Colonic mucosa (tissue), 4 donors: ENCODE measurements around the gene MRTO4. TPM values are rescaled to one million over a fixed set of nuclear protein-coding genes. Genes with fewer than 3 reads are reported as not detected.
"Not testable (repeated sequence)": the region's sequence is repeated elsewhere in the genome, so short reads cannot be mapped to it uniquely, and the experiment has no call there.

Experiments
- DNase-seq: peaks from one replicate; pipeline ENCODE4 v3.0.0-alpha.2; 2020
- H3K27ac ChIP-seq: fragments of 200-600 bp; one replicate; pipeline ENCODE4 v1.8.0; 2021
- H3K27me3 ChIP-seq: fragments of 200-600 bp; one replicate; pipeline ENCODE4 v1.8.0; 2021
- H3K36me3 ChIP-seq: fragments of 200-600 bp; one replicate; pipeline ENCODE4 v1.8.0; 2021
- H3K4me1 ChIP-seq: fragments of 200-600 bp; one replicate; pipeline ENCODE4 v1.8.0; 2021; ENCODE audit warnings: mild to moderate bottlenecking
- H3K4me3 ChIP-seq: fragments of 200-600 bp; one replicate; pipeline ENCODE4 v1.8.0; 2021
- H3K9ac ChIP-seq, 2 donors: one replicate each; pipeline ENCODE4 v1.7.0; 2013; ENCODE audit warnings: control low read depth in 2 of 2, low read depth in 2 of 2, low read length in 2 of 2
- H3K9me3 ChIP-seq: fragments of 200-600 bp; one replicate; pipeline ENCODE4 v1.8.0; 2021
- intact Hi-C: fragments of 100-400 bp; cut with DNase I; formaldehyde crosslinking; loops from one replicate; pipeline ENCODE4 v1.14.1; 2022
- total RNA-seq, 2 donors: library from RNA; stranded (reverse); fragmentation: NEBNext Ultra II Directional in 1 of 2; extraction: Animal tissue kit (Norgen Biotek cat#: 25700) in 1 of 2; gene quantifications; one replicate each; pipeline ENCODE4 v1.2.1, GENCODE V29; 2021
- TF ChIP-seq, protein P1 (sequence below): fragments of 200-600 bp; IDR thresholded peaks from one replicate; pipeline ENCODE4 v1.8.0; 2022; ENCODE audit warnings: antibody characterized with exemption, mild to moderate bottlenecking
- donor health status: healthy.
- donor health status: DM: no; HTN: no; CAD: no.
- donor health status: DM: no; HTN: no; CAD: no.

MRTO4 gene
- total RNA-seq, 2 donors from 2014 or later, result 12.7 to 46.0 TPM

DNA sequence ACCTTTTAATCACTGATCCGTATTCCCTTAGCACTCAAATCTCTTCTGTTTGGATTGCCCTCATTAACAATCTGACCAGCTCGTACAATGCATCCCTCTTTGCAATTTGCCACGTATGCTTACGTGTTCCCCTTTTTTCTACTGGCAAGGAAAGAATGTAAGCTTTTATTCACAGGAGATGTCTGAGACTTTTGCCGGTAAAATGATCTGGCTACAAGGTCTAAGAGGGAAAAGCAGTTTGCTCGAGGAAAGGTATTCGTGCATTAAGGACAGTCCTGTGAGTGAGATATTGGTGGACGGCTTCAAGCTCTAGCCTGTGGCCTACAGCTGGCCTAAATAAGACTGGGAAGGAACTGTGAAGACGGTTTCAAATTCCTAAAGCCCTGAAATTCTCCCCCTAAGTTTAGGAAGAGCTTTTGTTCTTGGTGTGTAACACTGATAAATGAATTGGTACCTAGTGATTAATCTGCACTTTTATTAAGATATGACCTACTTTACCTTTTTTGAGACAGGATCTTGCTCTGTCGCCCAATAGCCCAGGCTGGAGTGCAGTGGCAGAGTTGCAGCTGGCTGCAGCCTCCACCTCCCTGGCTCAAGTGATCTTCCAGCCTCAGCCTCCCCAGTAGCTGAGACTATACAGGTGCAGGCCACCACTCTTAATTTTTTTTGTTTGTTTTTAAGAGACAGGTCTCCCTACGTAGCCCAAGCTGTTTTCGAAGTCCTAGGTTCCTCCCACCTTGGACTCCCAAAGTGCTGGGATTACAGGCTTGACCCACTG, 40.6 kb upstream of the MRTO4 start:
- Histone ChIP-seq H3K27me3 (no peaks in the 10 kb centered on the region), H3K4me3 (peak overlapping the region; percentile 97), H3K4me1 (peaks cover 17% of the 10 kb centered on the region), H3K36me3 (no peaks in the 10 kb centered on the region), H3K9me3 (no peaks in the 10 kb centered on the region), H3K27ac (peak overlapping the region; percentile 91), H3K9ac (peak overlapping the region; percentile 74 to 96)
- TF ChIP-seq, protein P1, sequence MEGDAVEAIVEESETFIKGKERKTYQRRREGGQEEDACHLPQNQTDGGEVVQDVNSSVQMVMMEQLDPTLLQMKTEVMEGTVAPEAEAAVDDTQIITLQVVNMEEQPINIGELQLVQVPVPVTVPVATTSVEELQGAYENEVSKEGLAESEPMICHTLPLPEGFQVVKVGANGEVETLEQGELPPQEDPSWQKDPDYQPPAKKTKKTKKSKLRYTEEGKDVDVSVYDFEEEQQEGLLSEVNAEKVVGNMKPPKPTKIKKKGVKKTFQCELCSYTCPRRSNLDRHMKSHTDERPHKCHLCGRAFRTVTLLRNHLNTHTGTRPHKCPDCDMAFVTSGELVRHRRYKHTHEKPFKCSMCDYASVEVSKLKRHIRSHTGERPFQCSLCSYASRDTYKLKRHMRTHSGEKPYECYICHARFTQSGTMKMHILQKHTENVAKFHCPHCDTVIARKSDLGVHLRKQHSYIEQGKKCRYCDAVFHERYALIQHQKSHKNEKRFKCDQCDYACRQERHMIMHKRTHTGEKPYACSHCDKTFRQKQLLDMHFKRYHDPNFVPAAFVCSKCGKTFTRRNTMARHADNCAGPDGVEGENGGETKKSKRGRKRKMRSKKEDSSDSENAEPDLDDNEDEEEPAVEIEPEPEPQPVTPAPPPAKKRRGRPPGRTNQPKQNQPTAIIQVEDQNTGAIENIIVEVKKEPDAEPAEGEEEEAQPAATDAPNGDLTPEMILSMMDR, result no peak
- DNase-seq, result no peak
- intact Hi-C loops, result no loop called here

DNA sequence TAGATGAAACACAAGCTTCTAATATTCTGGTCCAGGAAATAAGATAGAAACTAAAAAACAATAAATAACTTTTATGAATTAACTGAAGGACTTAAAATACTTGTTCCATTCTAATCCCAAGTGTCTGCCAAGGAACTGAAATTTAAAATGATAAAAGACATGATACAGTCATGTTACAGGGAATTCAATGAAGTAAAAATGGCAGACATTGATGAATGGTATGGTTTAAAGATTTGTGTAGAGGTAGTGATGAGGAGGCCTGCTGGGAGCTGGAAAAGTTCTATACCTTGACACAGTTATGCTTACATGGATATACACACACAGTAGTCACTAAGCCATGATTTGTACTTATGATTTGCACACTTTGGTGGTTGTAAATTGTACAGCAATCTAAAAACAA, 39.4 kb upstream of the MRTO4 start:
- Histone ChIP-seq H3K27ac (no peak overlapping the region), H3K4me3 (no peak overlapping the region), H3K27me3 (no peaks in the 10 kb centered on the region), H3K9me3 (no peaks in the 10 kb centered on the region), H3K4me1 (peaks cover 11% of the 10 kb centered on the region), H3K9ac (no peak overlapping the region), H3K36me3 (no peaks in the 10 kb centered on the region)
- TF ChIP-seq, protein P1, result no peak
- no peak for DNase-seq
- intact Hi-C loops, result no loop called here

DNA sequence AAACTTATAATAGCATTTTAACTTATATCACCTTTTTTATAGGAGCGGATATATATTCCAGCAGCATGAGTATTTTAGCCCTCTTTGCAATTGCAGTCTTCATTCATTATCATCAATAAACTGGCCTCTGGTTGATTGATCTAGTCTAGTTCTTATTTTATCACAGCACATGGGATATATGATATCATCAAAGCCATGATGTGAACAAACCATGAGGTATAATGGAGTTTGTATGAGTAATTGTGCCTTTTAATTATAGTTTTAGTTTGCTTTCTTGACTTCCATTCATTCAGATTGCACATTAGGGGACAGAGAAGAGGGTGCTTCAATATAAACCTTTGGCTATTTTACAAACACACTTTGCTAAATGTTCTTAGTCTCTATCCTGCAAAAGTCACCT, 38.0 kb upstream of the MRTO4 start:
- Histone ChIP-seq H3K36me3 (no peaks in the 10 kb centered on the region), H3K4me1 (peaks cover 5% of the 10 kb centered on the region), H3K27me3 (no peaks in the 10 kb centered on the region), H3K27ac (no peak overlapping the region), H3K9ac (no peak overlapping the region), H3K4me3 (no peak overlapping the region), H3K9me3 (no peaks in the 10 kb centered on the region)
- intact Hi-C loops, result no loop called here
- TF ChIP-seq, protein P1, result no peak
- no peak for DNase-seq

DNA sequence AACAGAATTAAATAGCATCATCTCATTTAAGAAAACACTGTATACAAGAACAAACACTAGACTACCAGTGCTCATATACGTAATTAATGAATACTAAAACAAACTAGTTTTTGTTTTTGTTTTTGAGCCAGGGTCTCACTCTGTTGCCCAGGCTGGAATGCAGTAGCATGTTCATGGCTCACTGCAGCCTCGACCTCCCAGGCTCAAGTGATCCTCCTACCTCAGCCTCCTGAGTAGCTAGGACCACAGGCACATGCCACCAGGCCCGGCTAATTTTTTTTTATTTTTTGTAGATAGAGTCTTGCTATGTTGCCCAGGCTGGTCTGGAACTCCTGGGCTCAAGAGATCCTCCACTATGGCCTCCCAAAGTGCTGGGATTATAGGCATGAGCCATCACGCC, 35.0 kb upstream of the MRTO4 start:
- H3K36me3 ChIP-seq, H3K9me3 ChIP-seq, DNase-seq, H3K4me1 ChIP-seq, H3K27ac ChIP-seq, H3K4me3 ChIP-seq, H3K27me3 ChIP-seq, intact Hi-C loops, H3K9ac ChIP-seq: not testable (repeated sequence)

DNA sequence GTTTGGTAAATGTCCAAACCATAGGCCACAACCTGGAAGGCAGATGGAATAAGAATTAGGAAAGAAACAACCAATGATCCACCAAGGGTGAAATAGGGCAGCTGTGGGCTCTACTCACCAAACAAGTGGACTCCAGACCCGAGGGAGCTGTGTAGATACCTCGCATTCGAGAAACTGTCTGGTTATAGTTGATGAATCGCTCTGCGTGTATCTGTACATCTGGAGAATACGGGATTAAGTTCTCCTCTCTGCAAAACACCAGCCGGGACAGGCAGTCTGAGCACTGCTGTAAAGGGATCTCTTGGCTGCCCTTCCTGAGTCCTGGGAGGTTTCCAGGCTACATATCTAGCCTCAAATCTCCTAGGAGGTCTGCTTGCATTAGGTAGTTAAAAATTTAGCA, 32.2 kb upstream of the MRTO4 start:
- TF ChIP-seq, protein P1, result no peak
- intact Hi-C loops, result no loop called here
- no peaks in the 10 kb centered on the region for H3K4me1 ChIP-seq
- H3K4me3 ChIP-seq, result no peak overlapping the region
- no peaks in the 10 kb centered on the region for H3K36me3 ChIP-seq
- H3K9ac ChIP-seq, result no peak overlapping the region
- DNase-seq, result no peak
- H3K27ac ChIP-seq, result no peak overlapping the region
- H3K9me3 ChIP-seq, result no peaks in the 10 kb centered on the region
- no peaks in the 10 kb centered on the region for H3K27me3 ChIP-seq

DNA sequence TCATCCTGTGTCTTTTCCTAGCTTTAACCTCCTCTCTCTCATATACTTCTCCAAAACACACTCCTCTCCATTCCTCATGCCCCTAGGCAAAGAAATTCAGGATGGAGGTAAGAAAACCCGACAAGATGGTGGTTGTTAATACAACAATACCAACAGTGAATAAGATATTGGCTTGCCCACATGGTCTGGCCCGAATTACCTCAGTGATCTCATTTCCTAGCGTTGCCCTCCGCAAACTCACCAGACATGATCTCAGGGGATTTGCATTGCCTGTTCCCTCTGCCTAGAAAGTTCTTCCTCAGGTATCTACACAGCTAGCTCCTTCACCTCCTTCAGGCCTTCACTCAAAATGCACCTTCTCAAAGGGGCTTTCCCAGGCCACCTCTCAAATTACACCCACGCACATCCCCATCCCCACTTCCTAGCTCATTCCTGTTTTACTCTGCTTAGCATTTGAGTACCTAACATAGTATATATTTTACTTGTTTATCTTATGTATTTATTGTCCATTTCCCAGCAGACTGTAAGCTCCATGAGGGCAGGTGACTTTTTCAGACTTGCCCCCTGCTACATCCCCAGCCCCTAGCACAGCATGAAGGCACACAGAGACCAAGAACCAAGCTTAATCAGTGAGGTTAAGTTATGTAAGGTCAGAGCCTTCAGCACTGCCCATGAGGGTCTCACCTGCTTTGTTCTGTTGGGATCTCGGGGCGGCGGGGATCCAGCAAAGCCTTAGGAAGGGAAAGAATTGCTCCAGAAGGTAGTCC, 31.3 kb upstream of the MRTO4 start:
- H3K36me3 ChIP-seq, result no peaks in the 10 kb centered on the region
- TF ChIP-seq, protein P1, result no peak
- no peak for DNase-seq
- H3K4me1 ChIP-seq, result no peaks in the 10 kb centered on the region
- no peaks in the 10 kb centered on the region for H3K9me3 ChIP-seq
- intact Hi-C loops, result no loop called here
- H3K9ac ChIP-seq, result no peak overlapping the region
- H3K27me3 ChIP-seq, result no peaks in the 10 kb centered on the region
- no peak overlapping the region for H3K27ac ChIP-seq
- no peak overlapping the region for H3K4me3 ChIP-seq
